Jurkat, Clone E6-1 (cell line): Measurements from ENCODE around the gene PLA2G4F.

Source experiments
- DNase-seq: peaks from one replicate; pipeline ENCODE4 v3.0.0-alpha.2; 2011; ENCODE audit warnings: low read depth, low spot score
- H3K4me3 ChIP-seq: 2 replicates; pipeline ENCODE4 v1.5.1; 2011; ENCODE audit warnings: mild to moderate bottlenecking, low read length, control low read depth, moderate library complexity

The PLA2G4F gene

DNA sequence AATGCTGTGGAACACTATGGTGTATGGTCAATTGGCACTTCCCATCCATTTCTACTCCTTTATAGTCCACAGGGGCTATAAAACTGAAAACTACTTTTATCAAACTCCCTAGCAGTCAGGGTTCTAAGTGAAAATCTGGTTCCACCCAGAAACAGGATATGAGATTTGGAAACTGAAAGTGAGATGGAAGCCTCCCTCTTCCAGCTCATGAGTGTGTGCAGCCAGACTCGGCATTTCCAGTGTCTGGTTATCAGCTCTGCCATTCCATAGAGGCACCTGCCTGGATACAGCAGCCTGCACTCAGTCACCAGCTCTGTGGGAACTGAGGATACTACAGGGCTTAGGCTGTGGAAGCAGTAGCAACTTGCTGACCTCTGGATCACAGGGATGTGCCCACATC lies 14.7 kb upstream of the PLA2G4F start:
- no peak for DNase-seq
- no peak overlapping the region for H3K4me3 ChIP-seq

DNA sequence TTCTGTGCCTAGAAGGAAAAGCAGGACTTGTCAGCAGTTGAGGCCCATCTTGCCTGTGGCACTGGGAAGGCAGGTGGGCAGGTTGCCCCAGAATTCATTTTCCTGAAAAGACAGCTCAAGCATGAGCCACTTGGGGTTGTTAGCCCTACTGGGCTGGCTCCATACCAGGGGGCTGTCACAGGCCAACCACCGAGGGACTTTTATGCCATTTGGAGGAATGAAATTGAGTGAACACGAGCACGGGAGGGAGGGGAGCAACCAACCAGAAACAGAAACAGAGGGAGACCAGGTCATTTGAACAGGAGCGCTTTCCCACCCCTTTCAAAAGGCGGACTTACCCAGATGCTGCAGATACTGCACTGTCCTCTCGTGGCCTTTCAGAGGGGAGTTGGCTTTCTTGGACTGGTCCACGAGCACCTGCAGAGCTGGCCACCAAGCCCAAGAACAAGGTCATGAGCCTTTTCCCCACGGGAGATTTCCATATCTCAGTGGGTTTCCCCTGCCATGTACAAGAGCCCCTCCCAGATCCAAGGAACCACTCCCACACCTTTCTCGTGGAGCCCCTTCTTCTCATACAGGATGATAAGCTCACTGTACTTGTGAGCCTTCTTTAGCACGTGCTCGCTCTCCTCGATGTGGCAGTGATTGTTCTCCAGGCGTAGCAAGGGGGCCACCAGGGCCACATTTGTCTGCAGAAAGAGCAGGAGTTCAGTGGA lies 9.9 kb upstream of the PLA2G4F start:
- no peak for DNase-seq

GRCh38 chr15:42165106-42165505 lies 8.7 kb upstream of the PLA2G4F start:
- DNase-seq, result no peak
- H3K4me3 ChIP-seq, result no peak overlapping the region

More for the DNA sequence above, 9.9 kb upstream of the PLA2G4F start:
- no peak overlapping the region for H3K4me3 ChIP-seq

DNA sequence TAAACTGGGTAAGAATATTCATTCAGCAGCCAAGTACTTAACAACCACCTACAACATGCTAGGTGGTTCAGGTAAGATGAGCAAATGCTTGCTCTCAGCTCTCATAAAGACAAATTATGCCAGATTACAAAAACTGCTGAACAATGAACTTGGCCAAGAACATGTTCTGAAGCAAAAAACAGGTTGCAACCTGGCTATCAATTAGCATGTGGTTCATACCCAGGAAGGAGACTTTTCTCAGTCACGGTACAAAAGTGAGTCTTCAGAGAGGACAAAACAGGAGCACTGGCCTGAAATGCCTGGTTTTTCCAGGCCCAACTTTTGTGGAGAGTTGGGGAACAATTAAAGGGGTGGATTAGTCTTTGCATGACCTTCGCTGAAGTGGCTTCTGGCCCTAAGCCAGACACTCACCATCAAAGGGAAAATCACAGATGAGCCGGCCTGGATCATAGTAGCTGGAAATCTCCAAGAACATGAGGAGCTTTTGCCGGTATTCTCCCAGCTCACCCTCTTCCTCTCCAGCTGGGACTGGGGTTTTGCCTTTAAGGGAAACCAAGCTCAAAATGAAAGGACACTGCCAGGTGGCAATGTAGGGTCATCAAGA lies 7.6 kb upstream of the PLA2G4F start:
- DNase-seq, result no peak
- no peak overlapping the region for H3K4me3 ChIP-seq

- no peak overlapping the region for H3K4me3 ChIP-seq
- no peak for DNase-seq
Measured at GRCh38 chr15:42163291-42163690, 6.9 kb upstream of the PLA2G4F start.

GRCh38 chr15:42160136-42160535 lies 3.7 kb upstream of the PLA2G4F start:
- DNase-seq, result no peak
- H3K4me3 ChIP-seq, result no peak overlapping the region

- DNase-seq, result no peak
- no peak overlapping the region for H3K4me3 ChIP-seq
Measured at GRCh38 chr15:42159381-42160015, 3.1 kb upstream of the PLA2G4F start.

GRCh38 chr15:42158941-42159340 lies 2.5 kb upstream of the PLA2G4F start:
- DNase-seq, result no peak
- no peak overlapping the region for H3K4me3 ChIP-seq

GRCh38 chr15:42157981-42158765 lies 1.7 kb upstream of the PLA2G4F start:
- DNase-seq, result no peak
- no peak overlapping the region for H3K4me3 ChIP-seq

- H3K4me3 ChIP-seq, result no peak overlapping the region
- no peak for DNase-seq
Measured at GRCh38 chr15:42157381-42157780, 945 bp upstream of the PLA2G4F start.

DNA sequence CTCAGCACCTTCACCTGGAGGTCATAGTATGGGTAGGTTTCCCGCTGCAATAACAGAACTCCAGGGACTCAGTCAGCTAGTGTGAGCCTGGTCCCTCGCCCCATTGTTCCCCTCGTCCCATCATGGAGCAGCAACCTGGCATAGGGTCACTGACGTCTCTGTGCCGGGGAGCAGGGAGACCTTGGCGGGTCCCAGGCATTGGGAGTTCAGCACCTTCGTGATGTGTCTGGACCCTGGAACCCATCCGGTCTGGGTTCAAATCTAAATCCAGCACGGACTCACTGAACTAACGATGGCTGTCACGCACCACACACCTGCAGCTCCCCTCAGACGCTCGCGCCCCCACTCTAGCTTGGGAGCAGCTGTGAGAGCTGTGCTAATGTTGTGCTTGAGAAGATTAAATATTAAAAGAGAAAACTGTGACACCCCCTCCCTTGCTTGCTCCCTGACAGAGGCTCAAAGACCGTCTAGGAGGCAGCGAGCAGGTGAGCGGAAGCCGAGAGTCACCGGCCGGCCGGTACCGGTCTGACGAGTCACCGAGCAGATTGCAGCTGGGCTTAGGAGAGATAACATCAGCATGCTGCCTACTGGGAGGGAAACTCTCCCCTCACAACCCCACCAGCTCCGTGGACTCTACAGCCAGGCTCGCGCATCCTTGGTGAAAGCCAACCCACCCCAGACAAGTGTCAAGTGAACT lies 742 bp downstream of the PLA2G4F start:
- no peak for DNase-seq

DNA sequence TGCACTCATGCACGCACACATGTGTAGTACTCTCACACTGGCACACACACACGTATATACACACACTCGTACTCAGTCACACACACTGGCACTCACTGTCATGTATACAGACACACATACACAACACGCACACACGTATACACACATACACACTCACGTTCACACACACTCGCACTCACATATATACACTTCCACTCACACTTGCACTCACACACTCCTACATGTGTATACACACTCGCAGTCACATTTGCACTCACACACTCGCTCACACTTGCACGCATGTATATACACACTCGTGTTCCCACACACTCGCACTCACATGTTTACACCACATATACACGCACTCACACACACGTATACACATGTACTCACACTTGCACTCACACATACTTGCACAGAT lies 1.5 kb downstream of the PLA2G4F start:
- no peak overlapping the region for H3K4me3 ChIP-seq
- DNase-seq, result no peak

More for the DNA sequence above, 742 bp downstream of the PLA2G4F start:
- no peak overlapping the region for H3K4me3 ChIP-seq

DNA sequence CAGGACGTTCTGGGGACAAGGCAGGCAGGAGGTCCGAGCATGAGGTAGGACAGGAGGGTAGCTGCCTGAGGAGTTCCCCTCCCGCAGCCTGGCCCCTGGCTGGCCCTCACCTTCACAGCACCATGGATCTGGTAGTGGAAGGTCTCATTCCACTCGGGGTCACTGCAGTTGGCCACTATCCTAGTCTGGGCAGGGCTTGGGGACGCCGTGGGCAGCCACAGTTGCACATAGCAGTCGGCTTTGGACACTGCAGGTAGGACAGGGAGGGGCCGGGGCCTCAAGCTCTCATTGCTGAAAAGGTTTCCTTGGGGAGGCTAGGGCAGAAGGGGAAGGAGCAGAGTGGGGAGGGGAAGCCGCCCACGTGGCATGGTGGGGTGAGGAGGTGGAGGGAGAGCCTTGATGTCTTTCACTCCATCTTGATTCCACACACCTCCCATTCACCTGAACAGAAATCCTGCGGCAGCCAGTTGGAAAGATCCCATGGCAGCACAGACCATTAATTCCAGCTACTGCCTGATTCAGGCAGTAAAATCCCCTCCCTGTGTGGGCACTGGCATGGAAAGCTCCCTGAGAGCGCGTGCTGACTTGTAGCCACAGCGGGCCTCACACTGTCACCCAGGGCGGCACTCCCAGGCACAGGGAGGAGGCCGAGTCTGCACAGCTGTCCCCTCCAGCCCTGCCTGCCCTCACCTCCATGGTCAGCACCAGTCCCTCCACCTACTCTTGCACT lies 2.1 kb downstream of the PLA2G4F start:
- no peak for DNase-seq
- H3K4me3 ChIP-seq, result no peak overlapping the region

- DNase-seq, result no peak
- no peak overlapping the region for H3K4me3 ChIP-seq
Measured at GRCh38 chr15:42153874-42154211, 2.6 kb downstream of the PLA2G4F start.

- no peak for DNase-seq
- H3K4me3 ChIP-seq, result no peak overlapping the region
Measured at GRCh38 chr15:42152921-42153698, 3.3 kb downstream of the PLA2G4F start.

GRCh38 chr15:42152196-42152920 lies 4.1 kb downstream of the PLA2G4F start:
- no peak overlapping the region for H3K4me3 ChIP-seq
- no peak for DNase-seq

DNA sequence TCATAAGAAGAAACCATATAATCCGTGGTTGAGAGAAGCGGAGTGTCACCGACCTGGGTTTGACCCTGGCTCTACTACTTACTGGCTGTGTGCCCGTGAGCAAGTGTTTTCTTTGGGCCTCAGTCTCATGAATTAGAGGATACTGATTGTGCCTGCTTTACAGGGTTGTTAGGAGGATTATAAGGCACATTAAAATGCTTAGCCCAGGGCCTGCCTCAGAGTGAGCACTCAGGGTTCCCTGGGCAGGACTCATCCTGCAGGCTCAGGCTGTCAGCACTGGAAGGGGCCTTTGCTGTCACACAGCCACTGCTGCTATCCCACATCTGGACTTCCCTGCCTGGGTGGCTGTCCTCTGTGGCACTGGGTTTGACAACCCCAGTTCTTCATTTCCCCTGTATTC lies 4.7 kb downstream of the PLA2G4F start:
- DNase-seq, result no peak
- no peak overlapping the region for H3K4me3 ChIP-seq
